Measurements from ENCODE around the gene ATP11A. TPM values are rescaled to one million over a fixed set of nuclear protein-coding genes. Genes with fewer than 3 reads are reported as not detected.

The ATP11A gene
- total RNA-seq, 2 donors from 2014 or later: 122 to 140 TPM

GRCh38 chr13:112754281-112755025, 64.6 kb downstream of the ATP11A start:
- H3K4me3 Mint-ChIP-seq: no peak overlapping the region

GRCh38 chr13:112755331-112755730, 65.5 kb downstream of the ATP11A start:
- Mint-ChIP-seq H3K36me3 (ENCODE audit: low read depth) (peaks cover 15% of the 10 kb centered on the region), H3K4me3 (no peak overlapping the region), H3K4me1 (peaks cover 12% of the 10 kb centered on the region), H3K9me3 (no peaks in the 10 kb centered on the region), H3K27me3 (ENCODE audit: insufficient read depth) (no peaks in the 10 kb centered on the region), H3K27ac (no peak overlapping the region)
- Histone ChIP-seq H3K27ac (ENCODE audit: low read depth, low read length) (no peak overlapping the region), H3K27me3 (ENCODE audit: control insufficient read depth, insufficient read depth, low read length, poor library complexity, severe bottlenecking) (no peaks in the 10 kb centered on the region), H3K9ac (ENCODE audit: extremely low read depth, low read length, poor library complexity, severe bottlenecking) (no peak overlapping the region), H3K36me3 (ENCODE audit: control insufficient read depth, insufficient read depth, low read length) (peaks cover 3% of the 10 kb centered on the region), H3K4me3 (ENCODE audit: low read length) (no peak overlapping the region), H3K4me1 (ENCODE audit: control insufficient read depth, insufficient read depth, low read length) (peaks cover 4% of the 10 kb centered on the region), H3K9me3 (ENCODE audit: control insufficient read depth, low read length) (no peaks in the 10 kb centered on the region)
- no peak for TF ChIP-seq CTCF (conservative IDR thresholded peaks at IDR 0.05)
- WGBS, 2 experiments (ENCODE audit: insufficient coverage in 1 of 2, insufficient read length in 1 of 2): 91% methylated on average over 15 of the region's 15 CpGs
- DNase-seq: no peak

More at GRCh38 chr13:112754281-112755025, 64.6 kb downstream of the ATP11A start:
- DNase-seq: no peak
- Mint-ChIP-seq H3K4me1 (peaks cover 12% of the 10 kb centered on the region), H3K9me3 (no peaks in the 10 kb centered on the region), H3K27me3 (ENCODE audit: insufficient read depth) (no peaks in the 10 kb centered on the region), H3K27ac (no peak overlapping the region), H3K36me3 (ENCODE audit: low read depth) (peaks cover 15% of the 10 kb centered on the region)
- 96 to 98% methylated on average over 11 to 29 of the region's 29 CpGs for WGBS, 2 experiments (ENCODE audit: insufficient coverage in 1 of 2, insufficient read length in 1 of 2)
- Histone ChIP-seq H3K4me3 (ENCODE audit: low read length) (no peak overlapping the region), H3K4me1 (ENCODE audit: control insufficient read depth, insufficient read depth, low read length) (peaks cover 4% of the 10 kb centered on the region), H3K36me3 (ENCODE audit: control insufficient read depth, insufficient read depth, low read length) (peaks cover 3% of the 10 kb centered on the region), H3K9ac (ENCODE audit: extremely low read depth, low read length, poor library complexity, severe bottlenecking) (no peak overlapping the region), H3K27ac (ENCODE audit: low read depth, low read length) (peak overlapping the region; percentile 11), H3K27me3 (ENCODE audit: control insufficient read depth, insufficient read depth, low read length, poor library complexity, severe bottlenecking) (no peaks in the 10 kb centered on the region), H3K9me3 (ENCODE audit: control insufficient read depth, low read length) (no peaks in the 10 kb centered on the region)
- no peak for TF ChIP-seq CTCF (conservative IDR thresholded peaks at IDR 0.05)

- Histone ChIP-seq H3K4me3 (ENCODE audit: low read length) (no peak overlapping the region), H3K9ac (ENCODE audit: extremely low read depth, low read length, poor library complexity, severe bottlenecking) (no peak overlapping the region), H3K36me3 (ENCODE audit: control insufficient read depth, insufficient read depth, low read length) (peaks cover 3% of the 10 kb centered on the region), H3K27ac (ENCODE audit: low read depth, low read length) (peak overlapping the region; percentile 93), H3K4me1 (ENCODE audit: control insufficient read depth, insufficient read depth, low read length) (peaks cover 4% of the 10 kb centered on the region), H3K9me3 (ENCODE audit: control insufficient read depth, low read length) (no peaks in the 10 kb centered on the region), H3K27me3 (ENCODE audit: control insufficient read depth, insufficient read depth, low read length, poor library complexity, severe bottlenecking) (no peaks in the 10 kb centered on the region)
- no peak overlapping the region for H3K27ac Mint-ChIP-seq
- H3K4me3 Mint-ChIP-seq: no peak overlapping the region
- DNase-seq: no peak
- H3K36me3 Mint-ChIP-seq (ENCODE audit: low read depth): peaks cover 15% of the 10 kb centered on the region
- 87 to 97% methylated on average over 6 to 7 of the region's 7 CpGs for whole genome bisulfite sequencing, 2 experiments (ENCODE audit: insufficient coverage in 1 of 2, insufficient read length in 1 of 2)
- TF ChIP-seq CTCF (conservative IDR thresholded peaks at IDR 0.05): no peak
- peaks cover 14% of the 10 kb centered on the region for H3K4me1 Mint-ChIP-seq
- no peaks in the 10 kb centered on the region for H3K27me3 Mint-ChIP-seq (ENCODE audit: insufficient read depth)
- no peaks in the 10 kb centered on the region for H3K9me3 Mint-ChIP-seq
These were observed 66.2 kb downstream of the ATP11A start for GRCh38 chr13:112756081-112756480.

Data from endodermal cell (in vitro differentiated cells).